CD4-positive, alpha-beta T cell treated with Interleukin-6 for 4 hours (primary cell): ENCODE measurements around the gene OR5W2.
"Not testable (repeated sequence)": the region's sequence is repeated elsewhere in the genome, so short reads cannot be mapped to it uniquely, and the experiment has no call there.

Experiments used
- DNase-seq: peaks from one replicate; pipeline ENCODE4 v3.0.0-alpha.2; 2020; ENCODE audit warnings: mixed read lengths

Gene OR5W2

GRCh38 chr11:55914482-55914881 is at the start of gene OR5W2:
Gene OR5W2 (minus strand): TSS chr11:55914582. CDS start chr11:55914582, 0 bp downstream.
- no peak for DNase-seq

GRCh38 chr11:55956521-55956920 is 42.1 kb upstream of the OR5W2 start:
- DNase-seq = no peak

- DNase-seq = no peak
Measured at GRCh38 chr11:55949330-55949729, 34.9 kb upstream of the OR5W2 start.

GRCh38 chr11:55942785-55943392 is 28.5 kb upstream of the OR5W2 start:
- no peak for DNase-seq

GRCh38 chr11:55936300-55936699 is 21.9 kb upstream of the OR5W2 start, which contains the start of gene OR5I1:
Gene OR5I1 (minus strand): TSS chr11:55936400. CDS start chr11:55936400, 0 bp downstream.
- DNase-seq = no peak

GRCh38 chr11:55920537-55920936 is 6.2 kb upstream of the OR5W2 start:
- DNase-seq = no peak

- DNase-seq = no peak
Measured at GRCh38 chr11:55902308-55902707, 12.1 kb downstream of the OR5W2 start.

GRCh38 chr11:55895216-55895615 is 19.2 kb downstream of the OR5W2 start:
- no peak for DNase-seq

- not testable (repeated sequence) for DNase-seq
Measured at GRCh38 chr11:55885481-55885880, 28.9 kb downstream of the OR5W2 start.

- not testable (repeated sequence) for DNase-seq
Measured at GRCh38 chr11:55884995-55885394, 29.4 kb downstream of the OR5W2 start.

GRCh38 chr11:55882997-55883396 is 31.4 kb downstream of the OR5W2 start, which contains the start of gene TRIM51:
Gene TRIM51 (plus strand): TSS chr11:55883297. CDS start chr11:55885429, 2,132 bp downstream.
- not testable (repeated sequence) for DNase-seq

- not testable (repeated sequence) for DNase-seq
Measured at GRCh38 chr11:55873146-55873545, 41.2 kb downstream of the OR5W2 start.

- DNase-seq = not testable (repeated sequence)
Measured at GRCh38 chr11:55872731-55873130, 41.7 kb downstream of the OR5W2 start.

- DNase-seq = not testable (repeated sequence)
Measured at GRCh38 chr11:55867354-55867753, 47.0 kb downstream of the OR5W2 start.
